Common myeloid progenitor, CD34-positive (primary cell): Measurements from ENCODE around the gene RNF152.
"Not testable (repeated sequence)": the region's sequence is repeated elsewhere in the genome, so short reads cannot be mapped to it uniquely, and the experiment has no call there.

ENCODE experiments used
- CTCF ChIA-PET: fragments of 350-600 bp; sonication (Branson Sonifier 250); formaldehyde crosslinking; loops from one replicate; lab custom pipeline; 2021; ENCODE audit warnings: antibody characterized with exemption; lab: Charles Lee
- POLR2A ChIA-PET: fragments of 350-600 bp; sonication (Branson Sonifier 250); formaldehyde crosslinking; loops from one replicate; lab custom pipeline; 2021; ENCODE audit warnings: antibody characterized with exemption; lab: Charles Lee
- DNase-seq, 3 donors: peaks; one replicate each; pipeline versions ENCODE4 v3.0.0 to v3.0.0-alpha.2; 2013
- H3K27ac ChIP-seq, 2 experiments: 1 replicate in 1 of 2; 2 replicates in 1 of 2; pipeline ENCODE4 v1.7.0; 2013; ENCODE audit warnings: inconsistent platforms in 2 of 2, low read length in 2 of 2, mild to moderate bottlenecking in 2 of 2, low read depth in 1 of 2, moderate library complexity in 1 of 2; ENCODE audit not compliant: severe bottlenecking in 2 of 2, insufficient read depth in 1 of 2, poor library complexity in 1 of 2
- H3K27me3 ChIP-seq, 5 experiments: replicated peaks in 2 of 5; 1 replicate in 3 of 5; 2 replicates in 2 of 5; pipeline versions ENCODE4 v1.6.1 to v1.7.0; 2013; ENCODE audit warnings: low read length in 4 of 5, mild to moderate bottlenecking in 2 of 5, moderate library complexity in 2 of 5, inconsistent platforms in 1 of 5; ENCODE audit not compliant: insufficient read depth in 5 of 5, control insufficient read depth in 4 of 5
- H3K36me3 ChIP-seq, 4 experiments: 1 replicate in 2 of 4; 2 replicates in 2 of 4; pipeline versions ENCODE4 v1.6.1 to v1.7.0; 2013; ENCODE audit warnings: low read length in 3 of 4, control low read depth in 1 of 4, mild to moderate bottlenecking in 1 of 4; ENCODE audit not compliant: control insufficient read depth in 4 of 4, insufficient read depth in 4 of 4
- H3K4me1 ChIP-seq, 4 experiments: 1 replicate in 3 of 4; 2 replicates in 1 of 4; pipeline versions ENCODE4 v1.6.1 to v1.7.1; 2013; ENCODE audit warnings: low read length in 3 of 4, mild to moderate bottlenecking in 3 of 4, control low read depth in 1 of 4, inconsistent platforms in 1 of 4, moderate library complexity in 1 of 4; ENCODE audit not compliant: control insufficient read depth in 4 of 4, insufficient read depth in 4 of 4; ENCODE audit errors: control extremely low read depth in 1 of 4
- H3K4me3 ChIP-seq, 7 experiments: 1 replicate in 4 of 7; 2 replicates in 3 of 7; pipeline versions ENCODE4 v1.5.1 to v1.7.0; 2013; ENCODE audit warnings: mild to moderate bottlenecking in 7 of 7, low read length in 6 of 7, moderate library complexity in 6 of 7, inconsistent platforms in 2 of 7, low read depth in 2 of 7, control low read depth in 1 of 7; ENCODE audit not compliant: insufficient read depth in 4 of 7, control insufficient read depth in 1 of 7; ENCODE audit errors: extremely low read depth in 1 of 7
- H3K9me3 ChIP-seq, 5 experiments: 1 replicate in 4 of 5; 2 replicates in 1 of 5; pipeline versions ENCODE4 v1.6.1 to v1.7.1; 2013; ENCODE audit warnings: low read length in 4 of 5, mild to moderate bottlenecking in 2 of 5, inconsistent platforms in 1 of 5, low read depth in 1 of 5, moderate library complexity in 1 of 5; ENCODE audit not compliant: control insufficient read depth in 4 of 5, insufficient read depth in 2 of 5; ENCODE audit errors: control extremely low read depth in 1 of 5
- WGBS: methylation state at CpG from one replicate; pipeline ENCODE4 v1.1.5; 2013; ENCODE audit not compliant: insufficient coverage; 5-methylcytosine and 5-hydroxymethylcytosine counted together

Gene RNF152

DNA sequence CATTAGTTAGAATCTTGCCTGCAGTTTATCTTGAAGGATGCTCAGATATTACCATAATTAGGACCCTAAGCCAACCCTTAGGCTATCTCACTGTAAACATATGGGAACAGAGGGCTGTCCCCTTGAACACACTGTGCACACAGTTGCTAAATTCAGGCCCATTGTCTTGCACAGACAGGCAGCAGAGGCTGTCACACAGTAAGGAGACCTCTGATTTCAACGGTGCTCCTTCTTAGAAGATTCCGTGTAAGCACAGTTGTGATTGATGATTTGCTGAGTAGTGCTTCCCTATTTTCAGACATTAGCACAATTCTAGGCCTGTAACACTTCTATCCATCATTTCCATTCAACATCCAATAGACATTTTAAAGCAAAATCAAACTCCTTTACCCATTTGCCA is 108.0 kb downstream of the RNF152 start:
- POLR2A ChIA-PET = no interaction called here
- DNase-seq = no peak
- CTCF ChIA-PET = no interaction called here
- Histone ChIP-seq H3K36me3 (no peaks in the 10 kb centered on the region), H3K9me3 (peaks cover 0 to 7% (median 0%) of the 10 kb centered on the region in 5 experiments), H3K4me1 (no peaks in the 10 kb centered on the region), H3K4me3 (no peak overlapping the region), H3K27ac (no peak overlapping the region), H3K27me3 (peaks cover 0 to 2% (median 0%) of the 10 kb centered on the region in 5 experiments)
- WGBS = 20% methylated on average over 1 of the region's 2 CpGs

DNA sequence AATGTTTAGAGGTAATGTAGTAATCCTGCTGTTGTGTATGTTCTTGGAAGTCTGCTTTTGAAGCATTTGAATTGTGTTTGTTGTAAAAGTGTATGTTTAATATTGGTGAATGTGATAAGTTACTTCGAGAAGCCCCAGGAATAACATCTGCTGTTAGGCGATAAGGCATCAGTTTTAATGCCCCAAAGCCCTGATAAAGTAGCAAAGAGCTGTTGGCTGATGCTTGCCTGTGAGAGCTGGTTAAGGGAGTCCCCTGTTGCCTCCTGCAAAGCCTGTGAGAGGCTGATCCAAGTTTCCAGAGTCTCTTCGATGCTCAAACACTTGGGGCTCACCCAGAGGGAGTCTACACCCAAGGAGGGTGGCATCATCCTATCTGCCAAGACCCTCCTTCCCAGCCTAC is 110.3 kb downstream of the RNF152 start:
- H3K36me3 ChIP-seq = no peaks in the 10 kb centered on the region
- DNase-seq = no peak
- H3K27me3 ChIP-seq = peaks cover 0 to 2% (median 0%) of the 10 kb centered on the region in 5 experiments
- peaks cover 0 to 5% (median 0%) of the 10 kb centered on the region in 5 experiments for H3K9me3 ChIP-seq
- H3K4me3 ChIP-seq = no peak overlapping the region
- H3K4me1 ChIP-seq = no peaks in the 10 kb centered on the region
- H3K27ac ChIP-seq = no peak overlapping the region
- WGBS = 100% methylated on average over 3 of the region's 3 CpGs
- POLR2A ChIA-PET = no interaction called here
- CTCF ChIA-PET = no interaction called here

DNA sequence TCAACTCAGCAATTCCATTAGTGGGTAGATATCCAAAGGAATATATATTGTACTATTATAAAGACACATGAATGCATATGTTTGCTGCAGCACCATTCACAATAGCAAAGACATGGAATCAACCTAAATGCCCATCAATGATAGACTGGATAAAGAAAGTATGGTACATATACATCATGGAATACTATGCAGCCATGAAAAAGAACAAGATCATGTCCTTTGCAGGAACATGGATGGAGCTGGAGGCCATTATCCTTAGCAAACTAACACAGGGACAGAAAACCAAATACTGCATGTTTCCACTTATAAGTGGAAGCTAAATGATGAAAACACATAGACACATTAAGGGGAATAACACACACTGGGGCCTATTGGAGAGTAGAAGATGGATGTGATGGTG is 116.6 kb downstream of the RNF152 start:
- DNase-seq, H3K4me1 ChIP-seq, CTCF ChIA-PET, H3K36me3 ChIP-seq, H3K4me3 ChIP-seq, H3K27me3 ChIP-seq, H3K27ac ChIP-seq: not testable (repeated sequence)
- peaks cover 0 to 14% (median 4%) of the 10 kb centered on the region in 5 experiments for H3K9me3 ChIP-seq
- POLR2A ChIA-PET = interaction anchor here (0.5 kb wide), 1 partner anchor 135 kb away, joined by 3 read pairs; no protein-coding TSS in a partner anchor

DNA sequence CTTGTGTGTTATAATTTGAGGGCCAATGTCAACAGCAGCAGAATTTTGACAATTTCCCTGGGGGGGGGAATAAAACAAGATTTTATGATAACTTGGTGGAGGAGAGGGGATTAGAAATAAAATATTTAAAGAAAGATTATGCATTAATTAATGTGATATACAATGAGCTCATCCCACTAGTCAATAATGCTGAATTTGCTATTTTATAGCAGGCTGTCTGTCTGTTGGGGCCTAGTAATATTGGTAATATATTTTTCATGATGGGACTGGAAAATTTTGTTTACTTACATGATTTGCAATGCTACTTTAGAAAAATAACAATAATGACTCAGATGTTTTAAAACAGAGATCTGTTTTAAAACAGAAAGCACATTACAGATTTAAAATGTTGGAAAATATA is 118.0 kb downstream of the RNF152 start:
- Histone ChIP-seq H3K9me3 (peaks cover 0 to 14% (median 4%) of the 10 kb centered on the region in 5 experiments), H3K4me3 (no peak overlapping the region), H3K27me3 (no peaks in the 10 kb centered on the region), H3K4me1 (no peaks in the 10 kb centered on the region), H3K36me3 (no peaks in the 10 kb centered on the region), H3K27ac (no peak overlapping the region)
- POLR2A ChIA-PET = no interaction called here
- no peak for DNase-seq
- CTCF ChIA-PET = no interaction called here

DNA sequence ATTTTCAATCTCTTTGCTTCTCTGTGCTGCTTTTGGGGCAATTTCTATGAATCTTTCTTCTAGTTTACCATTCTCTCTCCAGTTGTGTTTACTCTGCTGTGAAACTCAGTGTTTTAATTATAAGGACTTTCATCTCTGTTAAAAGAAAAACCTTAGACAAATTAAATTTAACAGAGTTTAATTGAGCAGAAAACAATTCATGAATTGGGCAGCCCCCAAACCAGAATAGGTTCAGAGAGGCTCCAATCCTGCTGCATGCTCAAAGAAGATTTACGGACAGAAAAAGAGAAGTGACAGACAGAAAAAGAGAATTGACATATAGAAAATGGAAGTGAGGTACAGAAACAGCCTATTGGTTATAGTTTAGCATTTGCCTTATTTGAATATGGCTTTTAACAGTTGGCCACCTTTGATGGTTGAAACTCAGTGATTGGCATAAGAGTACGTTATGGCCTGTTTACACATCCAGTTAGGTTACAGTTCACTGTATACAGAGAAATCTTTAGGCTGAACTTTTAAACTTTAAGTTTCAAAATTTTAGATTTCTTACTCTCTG is 120.4 kb downstream of the RNF152 start:
- Histone ChIP-seq H3K4me3 (no peak overlapping the region), H3K27ac (no peak overlapping the region), H3K4me1 (no peaks in the 10 kb centered on the region), H3K9me3 (peaks cover 0 to 12% (median 4%) of the 10 kb centered on the region in 5 experiments), H3K27me3 (no peaks in the 10 kb centered on the region), H3K36me3 (no peaks in the 10 kb centered on the region)
- 100% methylated on average over 2 of the region's 2 CpGs for WGBS
- ChIA-PET CTCF (interaction anchor here (1.5 kb wide), 1 partner anchor 17 kb away, joined by 3 read pairs; no protein-coding TSS in a partner anchor), POLR2A (no interaction called here)
- no peak for DNase-seq

DNA sequence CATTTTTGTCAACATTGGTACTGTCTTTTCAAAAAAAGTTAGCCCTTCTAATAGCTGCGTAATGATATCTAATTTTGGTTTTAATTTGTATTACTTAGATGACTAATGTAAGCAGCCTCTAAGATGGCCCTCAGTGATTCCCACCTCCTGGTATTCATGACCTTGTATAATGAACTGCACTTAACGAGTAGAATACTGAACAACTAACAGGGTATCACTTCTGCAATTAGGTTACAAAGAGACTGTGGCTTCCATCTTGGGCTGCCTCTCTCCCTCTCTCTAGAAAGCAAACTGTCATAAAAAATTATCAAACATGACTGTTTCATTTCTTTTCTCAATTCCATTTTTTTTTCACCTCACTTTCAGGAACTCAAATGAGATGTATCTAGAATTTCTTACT is 120.9 kb downstream of the RNF152 start:
- DNase-seq = no peak
- POLR2A ChIA-PET = no interaction called here
- H3K9me3 ChIP-seq = peaks cover 0 to 11% (median 2%) of the 10 kb centered on the region in 5 experiments
- H3K4me1 ChIP-seq = no peaks in the 10 kb centered on the region
- no peaks in the 10 kb centered on the region for H3K27me3 ChIP-seq
- no peak overlapping the region for H3K27ac ChIP-seq
- CTCF ChIA-PET = no interaction called here
- no peaks in the 10 kb centered on the region for H3K36me3 ChIP-seq
- WGBS = 89% methylated on average over 1 of the region's 2 CpGs
- H3K4me3 ChIP-seq = no peak overlapping the region

DNA sequence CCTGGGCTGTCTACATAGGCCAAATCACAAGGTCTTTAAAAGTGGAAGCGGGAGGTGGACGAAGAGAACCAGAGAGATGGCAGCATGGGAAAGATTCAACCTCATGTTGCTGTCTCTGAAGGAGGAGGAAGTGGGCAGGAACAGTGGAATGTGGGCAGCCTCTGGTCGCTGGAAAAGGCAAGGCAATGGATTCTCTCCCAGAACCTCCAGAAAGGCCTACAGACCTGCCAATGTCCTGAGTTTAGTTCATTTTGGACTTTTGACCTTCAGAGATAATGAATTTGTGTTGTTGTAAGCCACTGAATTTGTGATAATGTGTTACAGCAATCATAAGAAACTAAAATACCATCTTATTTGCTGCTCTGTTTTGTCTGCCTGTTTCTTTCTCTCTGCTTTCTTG is 122.5 kb downstream of the RNF152 start:
- H3K9me3 ChIP-seq = peaks cover 0 to 5% (median 0%) of the 10 kb centered on the region in 5 experiments
- ChIA-PET POLR2A (no interaction called here), CTCF (interaction anchor here (1.6 kb wide), 1 partner anchor 10 kb away, joined by 5 read pairs; no protein-coding TSS in a partner anchor)
- no peak overlapping the region for H3K4me3 ChIP-seq
- H3K27me3 ChIP-seq = peaks cover 0 to 4% (median under 1%) of the 10 kb centered on the region in 5 experiments
- no peak for DNase-seq
- no peaks in the 10 kb centered on the region for H3K4me1 ChIP-seq
- H3K27ac ChIP-seq = no peak overlapping the region
- no peaks in the 10 kb centered on the region for H3K36me3 ChIP-seq
- WGBS = 85% methylated on average over 3 of the region's 3 CpGs
